HepG2 (cell line): ENCODE data around the gene RABGAP1. TPM values are rescaled to one million over a fixed set of nuclear protein-coding genes. Genes with fewer than 3 reads are reported as not detected.
A peak's percentile ranks its signal among the peaks of the same experiment; 100 is the strongest.

ENCODE experiments used
- FOSL1 ChIP-seq: sonication (generic); formaldehyde crosslinking; IDR thresholded peaks from 2 replicates; pipeline ENCODE4 v1.9.0; 2021; ENCODE audit warnings: missing genetic modification reagents, borderline replicate concordance
- FOXJ3 ChIP-seq: sonication (generic); formaldehyde crosslinking; IDR thresholded peaks from 2 replicates; pipeline ENCODE4 v1.4.0; 2020; ENCODE audit warnings: missing genetic modification reagents, mild to moderate bottlenecking, borderline replicate concordance
- GLI4 ChIP-seq: sonication (generic); formaldehyde crosslinking; IDR thresholded peaks from 2 replicates; pipeline ENCODE4 v1.5.1; 2020; ENCODE audit warnings: missing genetic modification reagents, mild to moderate bottlenecking, moderate library complexity, borderline replicate concordance
- KDM2A ChIP-seq: sonication (generic); formaldehyde crosslinking; IDR thresholded peaks from 2 replicates; pipeline ENCODE4 v1.4.0; 2020; ENCODE audit warnings: low read depth, missing genetic modification reagents, borderline replicate concordance
- MATR3 ChIP-seq: sonication (generic); formaldehyde crosslinking; IDR thresholded peaks from 2 replicates; pipeline ENCODE4 v1.4.0; 2020; ENCODE audit warnings: missing genetic modification reagents
- MZF1 ChIP-seq: sonication (generic); formaldehyde crosslinking; IDR thresholded peaks from 2 replicates; pipeline ENCODE4 v1.8.1; 2023; ENCODE audit warnings: mild to moderate bottlenecking, missing genetic modification reagents, borderline replicate concordance
- RFXAP ChIP-seq: sonication (generic); formaldehyde crosslinking; IDR thresholded peaks from 2 replicates; pipeline ENCODE4 v1.4.0; 2020; ENCODE audit warnings: missing genetic modification reagents, borderline replicate concordance
- RXRA ChIP-seq: sonication (generic); formaldehyde crosslinking; IDR thresholded peaks from 2 replicates; pipeline ENCODE4 v1.5.1; 2020; ENCODE audit warnings: missing genetic modification reagents
- SOX5 ChIP-seq: IDR thresholded peaks from 2 replicates; pipeline ENCODE4 v1.6.1; 2016; ENCODE audit warnings: borderline replicate concordance
- THAP11 ChIP-seq: IDR thresholded peaks from 2 replicates; pipeline ENCODE4 v1.6.1; 2016; ENCODE audit warnings: missing biosample characterization, missing genetic modification reagents
- ZNF143 ChIP-seq: sonication (generic); formaldehyde crosslinking; IDR thresholded peaks from 2 replicates; pipeline ENCODE4 v1.4.0; 2020; ENCODE audit warnings: missing genetic modification reagents
- ZNF256 ChIP-seq: sonication (generic); formaldehyde crosslinking; conservative IDR thresholded peaks from 2 replicates; pipeline ENCODE4 v1.4.0; 2020; ENCODE audit warnings: missing genetic modification reagents
- ZNF501 ChIP-seq: sonication (generic); formaldehyde crosslinking; IDR thresholded peaks from 2 replicates; pipeline ENCODE4 v1.5.1; 2020; ENCODE audit warnings: mild to moderate bottlenecking, moderate library complexity, missing genetic modification reagents
- ZNF816 ChIP-seq: sonication (generic); formaldehyde crosslinking; IDR thresholded peaks from 2 replicates; pipeline ENCODE4 v1.8.0; 2022; ENCODE audit warnings: missing genetic modification reagents, mild to moderate bottlenecking, borderline replicate concordance
- ZNF879 ChIP-seq: sonication (generic); formaldehyde crosslinking; IDR thresholded peaks from 2 replicates; pipeline ENCODE4 v1.8.1; 2023; ENCODE audit warnings: missing genetic modification reagents
- polyA plus RNA-seq, 8 experiments: library from polyadenylated mRNA; depleted of rRNA in 3 of 8; stranded (reverse) in 7 of 8; unstranded in 1 of 8; fragments of >200 nt; fragmentation: Illumina TruSeq in 4 of 8; extraction: Trizol in 4 of 8; gene quantifications; 2 replicates each; pipeline versions ENCODE4 v1.2.1 to v1.2.3, GENCODE V29; 2011 to 2016; ENCODE audit warnings: low read depth in 4 of 8, missing spikeins in 1 of 8, mixed read lengths in 1 of 8; ENCODE audit not compliant: insufficient read depth in 1 of 8
- total RNA-seq, 5 experiments: library from RNA; depleted of rRNA; stranded (reverse); fragments of >200 nt; fragmentation: Illumina TruSeq; extraction: Trizol; gene quantifications; 2 replicates each; pipeline ENCODE4 v1.2.3, GENCODE V29; 2016; ENCODE audit warnings: low read depth in 1 of 5
- TF ChIP-seq, protein P1 (sequence below): sonication (generic); formaldehyde crosslinking; IDR thresholded peaks from 2 replicates; pipeline ENCODE4 v1.4.0; 2020; ENCODE audit warnings: missing genetic modification reagents, borderline replicate concordance
- TF ChIP-seq, protein P2 (sequence below): sonication (generic); formaldehyde crosslinking; IDR thresholded peaks from 2 replicates; pipeline ENCODE4 v1.5.0; 2020; ENCODE audit warnings: mild to moderate bottlenecking, missing genetic modification reagents, borderline replicate concordance
- TF ChIP-seq, protein P3 (sequence below): sonication (generic); formaldehyde crosslinking; IDR thresholded peaks from 2 replicates; pipeline ENCODE4 v1.4.0; 2020; ENCODE audit warnings: mild to moderate bottlenecking, missing genetic modification reagents
- TF ChIP-seq, protein P4 (sequence below): sonication (generic); formaldehyde crosslinking; IDR thresholded peaks from 2 replicates; pipeline ENCODE4 v1.8.0; 2022; ENCODE audit warnings: mild to moderate bottlenecking, missing genetic modification reagents, moderate library complexity
- TF ChIP-seq, protein P5 (sequence below): sonication (generic); formaldehyde crosslinking; IDR thresholded peaks from 2 replicates; pipeline ENCODE4 v1.4.0; 2020; ENCODE audit warnings: missing genetic modification reagents

The RABGAP1 gene
- total and polyA plus RNA-seq, 2 of the 13 experiments (the other 11 are each of a cell fraction or from before 2014, with no cell fraction given): 19.1 to 19.3 TPM

DNA sequence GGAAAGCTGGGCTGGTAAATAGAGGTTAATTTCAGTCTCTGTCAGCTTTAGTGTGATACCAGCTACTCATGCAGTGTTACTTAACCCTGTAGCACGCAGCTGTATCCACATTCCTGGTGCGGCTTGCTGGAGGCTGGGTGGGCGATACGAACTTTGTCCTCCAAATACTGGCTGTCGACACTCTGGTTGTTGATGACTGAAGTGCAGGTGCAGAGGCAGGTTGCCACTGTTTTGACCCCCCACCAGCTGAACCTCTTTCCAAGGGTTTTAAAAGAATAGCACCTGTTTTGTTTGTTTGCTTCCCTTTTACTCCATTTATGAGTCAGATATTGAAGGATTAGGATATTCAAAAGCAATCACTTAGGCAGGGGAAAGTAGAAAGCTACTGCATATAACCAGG is 4.4 kb upstream of the RABGAP1 start (continued):
- TF ChIP-seq, protein P1, sequence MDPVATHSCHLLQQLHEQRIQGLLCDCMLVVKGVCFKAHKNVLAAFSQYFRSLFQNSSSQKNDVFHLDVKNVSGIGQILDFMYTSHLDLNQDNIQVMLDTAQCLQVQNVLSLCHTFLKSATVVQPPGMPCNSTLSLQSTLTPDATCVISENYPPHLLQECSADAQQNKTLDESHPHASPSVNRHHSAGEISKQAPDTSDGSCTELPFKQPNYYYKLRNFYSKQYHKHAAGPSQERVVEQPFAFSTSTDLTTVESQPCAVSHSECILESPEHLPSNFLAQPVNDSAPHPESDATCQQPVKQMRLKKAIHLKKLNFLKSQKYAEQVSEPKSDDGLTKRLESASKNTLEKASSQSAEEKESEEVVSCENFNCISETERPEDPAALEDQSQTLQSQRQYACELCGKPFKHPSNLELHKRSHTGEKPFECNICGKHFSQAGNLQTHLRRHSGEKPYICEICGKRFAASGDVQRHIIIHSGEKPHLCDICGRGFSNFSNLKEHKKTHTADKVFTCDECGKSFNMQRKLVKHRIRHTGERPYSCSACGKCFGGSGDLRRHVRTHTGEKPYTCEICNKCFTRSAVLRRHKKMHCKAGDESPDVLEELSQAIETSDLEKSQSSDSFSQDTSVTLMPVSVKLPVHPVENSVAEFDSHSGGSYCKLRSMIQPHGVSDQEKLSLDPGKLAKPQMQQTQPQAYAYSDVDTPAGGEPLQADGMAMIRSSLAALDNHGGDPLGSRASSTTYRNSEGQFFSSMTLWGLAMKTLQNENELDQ (CRISPR knock-in tag): no peak
- TF ChIP-seq MATR3 (CRISPR knock-in tag): no peak
- no peak for TF ChIP-seq RFXAP (CRISPR knock-in tag)
- no peak for TF ChIP-seq ZNF816
- TF ChIP-seq ZNF501: no peak
- no peak for TF ChIP-seq MZF1
- TF ChIP-seq, protein P2, sequence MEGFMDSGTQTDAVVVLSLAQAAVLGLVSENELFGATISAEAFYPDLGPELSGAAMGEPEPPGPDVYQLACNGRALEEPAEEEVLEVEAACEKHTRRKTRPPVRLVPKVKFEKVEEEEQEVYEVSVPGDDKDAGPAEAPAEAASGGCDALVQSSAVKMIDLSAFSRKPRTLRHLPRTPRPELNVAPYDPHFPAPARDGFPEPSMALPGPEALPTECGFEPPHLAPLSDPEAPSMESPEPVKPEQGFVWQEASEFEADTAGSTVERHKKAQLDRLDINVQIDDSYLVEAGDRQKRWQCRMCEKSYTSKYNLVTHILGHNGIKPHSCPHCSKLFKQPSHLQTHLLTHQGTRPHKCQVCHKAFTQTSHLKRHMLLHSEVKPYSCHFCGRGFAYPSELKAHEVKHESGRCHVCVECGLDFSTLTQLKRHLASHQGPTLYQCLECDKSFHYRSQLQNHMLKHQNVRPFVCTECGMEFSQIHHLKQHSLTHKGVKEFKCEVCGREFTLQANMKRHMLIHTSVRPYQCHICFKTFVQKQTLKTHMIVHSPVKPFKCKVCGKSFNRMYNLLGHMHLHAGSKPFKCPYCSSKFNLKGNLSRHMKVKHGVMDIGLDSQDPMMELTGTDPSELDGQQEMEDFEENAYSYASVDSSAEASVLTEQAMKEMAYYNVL (CRISPR knock-in tag): no peak
- TF ChIP-seq RXRA (CRISPR knock-in tag): peak; percentile 71
- no peak for TF ChIP-seq FOSL1
- TF ChIP-seq KDM2A (CRISPR knock-in tag): 0 out of 2 replicates have a peak, but pooled peaks have one; percentile 33
- TF ChIP-seq ZNF143: no peak
- TF ChIP-seq, protein P3, sequence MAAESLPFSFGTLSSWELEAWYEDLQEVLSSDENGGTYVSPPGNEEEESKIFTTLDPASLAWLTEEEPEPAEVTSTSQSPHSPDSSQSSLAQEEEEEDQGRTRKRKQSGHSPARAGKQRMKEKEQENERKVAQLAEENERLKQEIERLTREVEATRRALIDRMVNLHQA (CRISPR knock-in tag): no peak
- TF ChIP-seq ZNF879: no peak
- TF ChIP-seq THAP11 (CRISPR knock-in tag): 0 out of 2 replicates have a peak, but pooled peaks have one; percentile 35
- TF ChIP-seq SOX5 (CRISPR knock-in tag): peak; percentile 60; the same call in 1 of the 2 replicates
- TF ChIP-seq FOXJ3: peak; percentile 65; the same call in 1 of the 2 replicates
- TF ChIP-seq, protein P4, sequence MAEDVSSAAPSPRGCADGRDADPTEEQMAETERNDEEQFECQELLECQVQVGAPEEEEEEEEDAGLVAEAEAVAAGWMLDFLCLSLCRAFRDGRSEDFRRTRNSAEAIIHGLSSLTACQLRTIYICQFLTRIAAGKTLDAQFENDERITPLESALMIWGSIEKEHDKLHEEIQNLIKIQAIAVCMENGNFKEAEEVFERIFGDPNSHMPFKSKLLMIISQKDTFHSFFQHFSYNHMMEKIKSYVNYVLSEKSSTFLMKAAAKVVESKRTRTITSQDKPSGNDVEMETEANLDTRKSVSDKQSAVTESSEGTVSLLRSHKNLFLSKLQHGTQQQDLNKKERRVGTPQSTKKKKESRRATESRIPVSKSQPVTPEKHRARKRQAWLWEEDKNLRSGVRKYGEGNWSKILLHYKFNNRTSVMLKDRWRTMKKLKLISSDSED (CRISPR knock-in tag): no peak
- no peak for TF ChIP-seq GLI4 (CRISPR knock-in tag)
- no peak for TF ChIP-seq ZNF256
- TF ChIP-seq, protein P5, sequence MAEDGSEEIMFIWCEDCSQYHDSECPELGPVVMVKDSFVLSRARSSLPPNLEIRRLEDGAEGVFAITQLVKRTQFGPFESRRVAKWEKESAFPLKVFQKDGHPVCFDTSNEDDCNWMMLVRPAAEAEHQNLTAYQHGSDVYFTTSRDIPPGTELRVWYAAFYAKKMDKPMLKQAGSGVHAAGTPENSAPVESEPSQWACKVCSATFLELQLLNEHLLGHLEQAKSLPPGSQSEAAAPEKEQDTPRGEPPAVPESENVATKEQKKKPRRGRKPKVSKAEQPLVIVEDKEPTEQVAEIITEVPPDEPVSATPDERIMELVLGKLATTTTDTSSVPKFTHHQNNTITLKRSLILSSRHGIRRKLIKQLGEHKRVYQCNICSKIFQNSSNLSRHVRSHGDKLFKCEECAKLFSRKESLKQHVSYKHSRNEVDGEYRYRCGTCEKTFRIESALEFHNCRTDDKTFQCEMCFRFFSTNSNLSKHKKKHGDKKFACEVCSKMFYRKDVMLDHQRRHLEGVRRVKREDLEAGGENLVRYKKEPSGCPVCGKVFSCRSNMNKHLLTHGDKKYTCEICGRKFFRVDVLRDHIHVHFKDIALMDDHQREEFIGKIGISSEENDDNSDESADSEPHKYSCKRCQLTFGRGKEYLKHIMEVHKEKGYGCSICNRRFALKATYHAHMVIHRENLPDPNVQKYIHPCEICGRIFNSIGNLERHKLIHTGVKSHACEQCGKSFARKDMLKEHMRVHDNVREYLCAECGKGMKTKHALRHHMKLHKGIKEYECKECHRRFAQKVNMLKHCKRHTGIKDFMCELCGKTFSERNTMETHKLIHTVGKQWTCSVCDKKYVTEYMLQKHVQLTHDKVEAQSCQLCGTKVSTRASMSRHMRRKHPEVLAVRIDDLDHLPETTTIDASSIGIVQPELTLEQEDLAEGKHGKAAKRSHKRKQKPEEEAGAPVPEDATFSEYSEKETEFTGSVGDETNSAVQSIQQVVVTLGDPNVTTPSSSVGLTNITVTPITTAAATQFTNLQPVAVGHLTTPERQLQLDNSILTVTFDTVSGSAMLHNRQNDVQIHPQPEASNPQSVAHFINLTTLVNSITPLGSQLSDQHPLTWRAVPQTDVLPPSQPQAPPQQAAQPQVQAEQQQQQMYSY (CRISPR knock-in tag): no peak
